HL-60 (cell line): ENCODE measurements around the gene MSI2.

Experiments
- DNase-seq, 2 experiments: peaks; one replicate each; pipeline ENCODE4 v3.0.0-alpha.2; 2010 to 2020; ENCODE audit warnings: low read depth in 1 of 2, low spot score in 1 of 2
- H3K27ac ChIP-seq: fragments of 250-450 bp; sonication (Bioruptor Pico); replicated peaks from 2 replicates; pipeline ENCODE4 v1.5.1; 2020; ENCODE audit warnings: mild to moderate bottlenecking, moderate library complexity
- H3K27me3 ChIP-seq: fragments of 250-450 bp; sonication (Bioruptor Pico); 2 replicates; pipeline ENCODE4 v1.5.1; 2021; ENCODE audit warnings: mild to moderate bottlenecking, moderate library complexity; ENCODE audit not compliant: insufficient read depth, poor library complexity, severe bottlenecking
- H3K4me3 ChIP-seq: replicated peaks from 2 replicates; pipeline ENCODE4 v1.5.1; 2011; ENCODE audit warnings: mild to moderate bottlenecking, control low read depth, low read length; ENCODE audit not compliant: insufficient read depth
- CTCF ChIP-seq: IDR thresholded peaks from one replicate; pipeline ENCODE4 v1.5.1; 2011; ENCODE audit warnings: low read length, control low read depth, inconsistent platforms; ENCODE audit not compliant: insufficient read depth
- GABPA ChIP-seq: IDR thresholded peaks from 2 replicates; pipeline ENCODE4 v1.6.1; 2012; ENCODE audit warnings: low read depth
- POLR2AphosphoS5 ChIP-seq: IDR thresholded peaks from 2 replicates; pipeline ENCODE4 v1.6.1; 2012; ENCODE audit warnings: low read depth
- REST ChIP-seq: IDR thresholded peaks from 2 replicates; pipeline ENCODE4 v1.6.1; 2012; ENCODE audit warnings: low read depth; ENCODE audit not compliant: insufficient replicate concordance
- SPI1 ChIP-seq: IDR thresholded peaks from 2 replicates; pipeline ENCODE4 v1.6.1; 2012; ENCODE audit warnings: low read depth, mild to moderate bottlenecking, borderline replicate concordance

Gene MSI2

GRCh38 chr17:57605675-57606105, 349.4 kb downstream of the MSI2 start:
- TF ChIP-seq SPI1 (no peak), POLR2AphosphoS5 (no peak), CTCF (no peak), REST (no peak), GABPA (no peak)
- no peak for DNase-seq
- no peaks in the 10 kb centered on the region for H3K27me3 ChIP-seq
- no peak overlapping the region for H3K4me3 ChIP-seq
- peak overlapping the region; percentile 56 for H3K27ac ChIP-seq

GRCh38 chr17:57606111-57606875, 350.0 kb downstream of the MSI2 start:
- no peaks in the 10 kb centered on the region for H3K27me3 ChIP-seq
- DNase-seq, result no peak
- no peak overlapping the region for H3K4me3 ChIP-seq
- H3K27ac ChIP-seq, result peak overlapping the region; percentile 56
- no peak for TF ChIP-seq POLR2AphosphoS5
- TF ChIP-seq REST, result no peak

- Histone ChIP-seq H3K27me3 (no peaks in the 10 kb centered on the region), H3K4me3 (no peak overlapping the region), H3K27ac (no peak overlapping the region)
- TF ChIP-seq GABPA, result no peak
- no peak for TF ChIP-seq POLR2AphosphoS5
- TF ChIP-seq REST, result no peak
- no peak for TF ChIP-seq CTCF
- no peak for DNase-seq
Measured at GRCh38 chr17:57607553-57608120, 351.3 kb downstream of the MSI2 start.
